ENCODE data around the gene SALL3.

GRCh38 chr18:79043288-79043687, 63.7 kb downstream of the SALL3 start:
- TF ChIP-seq CTCF (IDR thresholded peaks at IDR 0.05) (no peak), POLR2A (IDR thresholded peaks at IDR 0.05) (no peak)
